Retina (tissue), 1 donor: ENCODE results near the gene SHC2.
A peak's percentile ranks its signal among the peaks of the same experiment; 100 is the strongest.
"Not testable (repeated sequence)": the region's sequence is repeated elsewhere in the genome, so short reads cannot be mapped to it uniquely, and the experiment has no call there.

Experiments
- DNase-seq: peaks from one replicate; pipeline ENCODE4 v3.0.0-alpha.2; 2016

SHC2 gene

DNA sequence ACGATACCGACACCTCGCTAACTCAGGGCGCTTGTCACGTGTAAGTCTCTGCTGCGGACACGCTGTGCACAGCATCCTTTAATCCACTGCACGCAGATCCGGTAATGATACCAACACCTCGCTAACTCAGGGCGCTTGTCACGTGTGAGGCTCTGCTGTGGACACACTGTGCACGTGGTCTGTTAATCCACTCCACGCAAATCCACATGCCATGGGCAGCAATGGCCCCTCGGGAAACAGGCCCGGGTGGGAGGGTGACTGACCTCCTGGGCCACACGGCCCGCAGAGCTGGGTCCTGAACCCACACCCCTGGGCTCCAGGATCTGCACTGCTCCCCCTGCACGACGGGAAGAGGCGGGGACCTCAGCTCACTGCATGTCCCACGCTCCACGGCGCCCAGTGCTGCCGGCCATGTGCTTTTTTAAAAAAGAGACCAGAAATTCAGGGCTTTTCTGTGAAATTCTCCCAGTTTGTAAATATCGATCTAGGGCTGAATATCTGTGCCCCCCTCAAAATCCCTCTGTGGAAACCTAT, 16.1 kb downstream of the SHC2 start:
- no peak for DNase-seq

DNA sequence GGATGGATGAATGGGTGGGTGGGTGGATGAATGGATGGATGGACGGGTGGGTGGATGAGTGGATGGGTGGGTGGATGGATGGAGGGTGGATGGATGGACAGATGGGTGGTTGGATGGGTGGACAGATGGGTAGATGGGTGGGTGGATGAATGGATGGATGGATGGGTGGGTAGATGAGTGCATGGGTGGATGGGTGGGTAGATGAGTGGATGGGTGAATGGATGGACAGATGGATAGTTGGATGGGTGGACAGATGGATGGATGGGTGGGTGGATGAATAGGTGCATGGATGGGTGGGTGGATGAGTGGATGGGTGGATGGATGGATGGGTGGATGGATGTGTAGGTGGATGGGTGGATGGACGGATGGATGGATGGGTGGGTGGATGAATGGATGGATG, 17.8 kb downstream of the SHC2 start:
- no peak for DNase-seq

DNA sequence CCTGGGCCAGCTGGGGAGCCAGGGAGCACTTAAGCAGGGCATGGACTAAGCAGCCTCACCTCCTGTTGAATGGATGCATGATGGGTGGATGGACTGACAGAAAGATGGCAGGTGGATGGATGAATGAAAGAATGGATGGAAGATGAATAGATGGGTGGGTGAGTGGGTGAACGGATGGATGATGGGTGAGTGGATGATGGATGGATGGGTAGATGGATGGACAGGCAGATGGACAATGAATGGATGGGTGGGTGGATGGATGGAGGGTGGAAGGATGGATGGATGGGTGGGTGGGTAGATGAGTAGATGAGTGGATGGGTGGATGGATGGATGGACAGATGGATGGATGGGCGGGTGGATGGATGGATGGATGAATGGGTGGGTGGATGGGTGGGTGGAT, 18.7 kb downstream of the SHC2 start:
- DNase-seq: no peak

DNA sequence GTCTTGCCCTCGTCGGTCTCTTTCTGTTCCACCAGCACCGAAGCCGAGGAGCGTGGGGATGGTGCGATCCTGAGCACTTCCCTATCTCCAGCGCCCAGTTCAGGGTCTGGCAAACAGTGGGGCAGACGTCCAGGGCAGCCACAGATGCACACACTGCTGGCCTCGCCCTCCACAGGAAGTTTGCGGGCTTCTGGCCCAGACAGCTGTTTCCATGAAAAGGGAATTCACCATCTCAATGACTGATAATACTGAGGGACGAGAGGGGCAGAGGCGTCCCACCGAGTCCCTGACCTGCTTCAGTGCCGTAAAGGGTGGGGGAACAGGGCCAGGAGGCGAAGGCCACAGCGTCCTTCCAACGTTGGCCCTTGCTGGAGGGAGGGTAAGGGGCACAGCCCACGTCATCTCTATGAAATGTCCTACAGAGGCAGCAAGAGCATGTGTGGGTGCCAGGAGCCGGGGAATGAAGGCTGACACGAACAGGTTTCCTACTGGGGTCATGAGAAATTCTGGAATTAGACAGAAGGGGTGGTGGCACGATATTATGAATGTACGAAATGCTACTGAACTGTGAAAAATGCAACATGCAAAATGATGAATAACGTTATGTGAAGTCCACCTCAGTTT, 19.5 kb downstream of the SHC2 start:
- no peak for DNase-seq

DNA sequence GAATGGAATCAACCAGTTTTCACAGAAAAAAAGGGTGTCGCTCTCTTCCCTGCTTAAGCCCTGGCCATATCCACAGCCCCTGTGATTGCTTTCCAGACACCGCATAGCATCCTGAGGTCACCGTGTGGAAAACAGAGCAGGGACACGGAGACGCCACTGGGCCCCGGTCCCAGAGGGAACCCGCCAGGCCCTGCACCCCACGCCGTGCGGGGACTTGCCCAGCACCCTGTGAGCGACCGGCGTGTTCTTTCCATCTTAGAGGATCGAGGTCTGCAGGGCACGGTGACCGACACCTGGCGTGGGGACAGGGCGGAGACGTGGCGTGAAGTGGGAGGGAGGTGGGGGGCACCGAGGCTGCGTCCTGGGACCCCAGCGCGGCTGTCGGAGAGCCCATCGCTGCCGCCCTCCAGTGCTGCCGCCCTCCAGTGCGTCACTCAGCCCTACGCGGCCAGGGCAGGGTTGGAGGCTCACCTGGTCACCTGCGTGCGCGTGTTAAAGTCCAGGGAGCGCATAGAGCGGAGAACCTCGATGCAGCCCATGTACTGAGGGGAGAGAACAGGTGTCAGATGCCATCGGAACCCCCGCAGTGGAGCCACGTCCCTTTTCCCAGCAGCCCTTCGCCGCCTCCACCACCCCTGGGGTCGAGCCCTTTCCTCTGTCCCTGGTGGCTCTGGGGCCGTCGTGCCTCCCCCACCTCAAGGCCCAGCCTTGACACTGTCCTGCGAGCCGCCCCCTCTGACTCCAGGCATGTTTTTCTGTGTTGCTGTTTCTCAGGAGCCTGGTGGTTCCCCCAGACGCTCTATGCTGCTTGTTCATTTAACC, 20.2 kb downstream of the SHC2 start:
- no peak for DNase-seq

DNA sequence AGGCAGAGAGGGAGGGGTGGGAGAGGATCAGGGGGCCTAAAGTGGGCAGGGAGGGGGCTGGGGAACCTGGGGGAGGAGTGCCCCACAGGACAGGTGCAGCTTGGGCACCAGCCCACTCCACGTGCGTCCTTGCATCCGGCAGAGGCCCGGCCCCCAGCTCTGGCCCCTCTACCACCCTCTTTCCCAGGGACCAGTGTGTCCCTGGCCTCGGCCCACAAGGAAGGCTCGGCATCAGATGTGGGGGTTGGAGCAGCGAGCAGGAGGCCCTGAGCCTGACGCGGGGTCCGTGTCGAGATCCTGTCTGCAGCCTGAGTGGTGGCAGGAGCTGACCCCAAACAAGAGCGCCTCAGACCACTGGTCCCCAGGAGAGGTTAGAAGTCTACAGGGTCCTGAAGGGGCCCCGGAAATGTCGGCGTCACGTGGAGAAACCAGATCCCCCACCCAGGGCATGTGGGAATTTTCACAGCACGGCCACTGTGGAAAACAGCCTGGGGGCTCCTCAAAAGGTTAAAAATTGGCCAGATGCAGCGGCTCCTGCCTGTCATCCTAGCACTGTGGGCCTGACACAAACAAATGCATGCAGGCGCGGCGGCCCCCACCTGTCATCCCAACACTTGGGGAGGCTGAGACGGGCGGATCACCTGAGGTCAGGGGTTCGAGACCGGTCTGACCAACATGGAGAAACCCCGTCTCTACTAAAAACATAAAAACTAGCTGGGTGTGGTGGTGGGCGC, 21.5 kb downstream of the SHC2 start:
- no peak for DNase-seq

DNA sequence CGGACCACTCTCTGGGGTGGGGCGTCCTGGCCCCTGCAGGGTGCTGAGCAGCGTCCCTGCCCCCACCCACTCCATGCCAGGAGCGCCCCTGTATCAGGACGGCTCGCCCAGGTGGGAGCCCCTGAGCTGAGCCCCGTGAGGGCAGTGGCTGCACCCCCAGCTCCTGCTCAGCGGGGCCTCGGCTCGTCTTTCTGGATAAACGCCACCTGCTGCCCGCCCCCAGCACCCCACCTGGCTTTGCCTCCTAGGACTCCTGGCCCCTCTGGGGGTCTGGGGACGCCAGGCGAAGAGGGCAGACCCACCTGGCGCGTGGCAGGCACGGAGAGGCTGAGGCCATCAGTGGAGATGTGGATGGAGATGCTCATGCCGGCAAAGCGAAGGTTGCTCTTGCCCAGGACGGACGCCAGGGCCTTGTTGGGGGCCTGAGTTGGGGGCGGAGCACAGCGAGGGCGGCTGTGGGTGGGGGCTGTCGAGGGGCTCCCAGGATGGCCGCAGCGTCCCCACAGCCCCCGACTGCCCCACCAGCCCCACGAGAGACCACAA, 22.3 kb downstream of the SHC2 start:
- DNase-seq: no peak

DNA sequence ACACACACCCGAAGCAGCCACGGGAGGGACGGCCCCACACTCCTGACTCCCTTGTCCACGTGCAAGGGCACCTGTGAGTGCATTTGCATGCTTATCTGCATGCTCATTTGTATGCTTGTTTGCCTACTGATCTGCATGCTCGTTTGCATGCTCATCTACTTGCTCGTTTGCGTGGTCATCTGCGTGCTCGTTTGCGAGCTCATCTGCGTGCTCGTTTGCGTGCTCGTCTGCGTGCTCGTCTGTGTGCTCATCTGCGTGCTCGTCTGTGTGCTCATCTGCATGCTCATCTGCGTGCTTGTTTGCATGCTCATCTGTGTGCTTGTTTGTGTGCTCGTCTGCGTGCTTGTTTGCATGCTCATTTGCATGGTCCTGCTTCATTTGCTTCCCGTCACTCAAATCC, 23.8 kb downstream of the SHC2 start:
- DNase-seq: no peak

DNA sequence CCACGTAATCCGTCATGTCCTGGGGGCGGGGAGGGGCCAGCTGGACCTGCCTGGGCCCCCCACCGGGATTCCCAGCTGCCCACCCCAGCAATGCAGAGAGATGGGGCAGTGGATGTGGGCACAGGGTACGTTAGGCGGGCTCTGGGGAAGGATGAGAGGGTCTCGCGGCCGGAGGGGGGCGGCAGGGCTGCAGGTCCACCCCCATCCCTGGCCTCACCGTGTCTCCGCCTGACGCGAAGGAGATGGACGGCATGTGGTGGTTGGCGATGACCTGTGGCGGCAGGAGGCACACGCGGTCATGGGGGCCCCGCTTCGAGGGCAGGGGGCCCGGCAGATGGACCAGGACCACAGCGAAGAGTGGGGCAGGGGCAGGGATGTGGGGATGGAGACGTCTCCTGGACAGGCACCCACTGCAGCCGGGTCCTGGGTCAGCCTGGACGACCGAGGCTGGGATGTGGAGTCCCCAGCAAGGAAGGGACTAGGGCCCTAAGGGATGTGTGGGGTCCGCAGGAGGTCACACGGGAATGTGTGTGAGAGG, 24.4 kb downstream of the SHC2 start:
- no peak for DNase-seq

DNA sequence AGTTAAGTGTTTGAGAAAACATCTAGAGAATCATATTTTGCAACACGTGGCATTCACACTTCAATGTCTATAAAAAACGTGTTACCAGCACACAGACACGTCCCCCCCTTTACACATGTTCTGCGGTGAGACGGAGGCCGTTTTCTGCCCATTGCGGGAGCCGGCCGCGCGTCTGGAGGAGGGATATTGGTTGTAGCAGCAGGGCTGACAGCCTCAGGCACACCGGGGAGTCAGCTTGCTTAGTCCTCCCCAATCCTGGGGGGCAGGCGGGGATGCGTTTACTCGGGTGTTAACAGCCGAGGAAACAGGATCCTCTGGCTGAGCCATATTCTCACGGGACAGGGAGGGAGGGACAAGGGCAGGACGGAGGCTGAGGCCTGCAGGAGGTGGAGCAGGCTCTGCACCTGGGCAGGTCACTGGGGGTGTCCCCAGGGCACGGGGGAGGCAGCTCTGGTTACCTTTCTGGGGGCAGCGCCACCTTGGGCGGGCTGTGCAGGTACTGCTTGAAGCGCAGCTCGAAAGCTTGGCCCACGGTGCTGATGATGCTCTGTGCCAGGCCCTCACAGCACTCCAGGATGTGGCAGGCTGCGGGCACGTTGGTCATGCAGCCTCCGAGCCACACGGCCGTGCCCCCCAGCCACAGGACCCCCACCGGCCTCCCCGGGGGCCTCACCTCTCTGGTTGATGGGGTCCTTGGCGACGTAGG, 25.0 kb downstream of the SHC2 start:
- peak; percentile 41 for DNase-seq

DNA sequence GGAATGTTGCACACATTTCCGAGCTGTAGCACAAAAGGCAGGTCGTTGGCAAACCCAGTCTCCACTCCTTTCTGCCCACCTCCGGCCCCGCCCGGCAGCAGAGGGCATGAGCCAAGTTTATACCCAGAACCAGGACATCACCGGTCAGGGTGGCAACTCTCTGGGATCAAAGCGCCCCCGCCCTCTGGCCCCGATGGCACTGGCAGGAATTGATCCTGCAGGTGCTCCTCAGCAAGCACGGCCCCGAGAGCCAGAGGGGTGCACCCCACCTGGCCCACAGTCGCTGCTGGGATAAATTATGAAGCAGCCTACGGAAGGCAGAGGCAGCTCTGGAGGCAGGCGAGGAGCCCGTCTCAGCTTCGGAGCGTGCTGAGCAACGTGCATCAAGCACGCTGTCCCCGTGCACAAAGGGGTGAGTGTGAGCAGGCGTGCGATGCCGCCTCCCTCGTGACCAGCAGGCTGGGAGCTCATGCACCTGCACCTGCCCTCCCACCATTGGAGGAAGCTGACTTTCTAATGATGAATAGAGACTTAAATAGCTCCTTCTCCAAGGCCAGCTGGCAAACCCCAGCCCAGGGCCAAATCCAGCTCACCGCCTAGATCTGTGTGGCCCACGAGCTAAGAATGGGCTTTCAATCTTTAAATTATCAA, 25.7 kb downstream of the SHC2 start:
- peak; percentile 39 for DNase-seq

DNA sequence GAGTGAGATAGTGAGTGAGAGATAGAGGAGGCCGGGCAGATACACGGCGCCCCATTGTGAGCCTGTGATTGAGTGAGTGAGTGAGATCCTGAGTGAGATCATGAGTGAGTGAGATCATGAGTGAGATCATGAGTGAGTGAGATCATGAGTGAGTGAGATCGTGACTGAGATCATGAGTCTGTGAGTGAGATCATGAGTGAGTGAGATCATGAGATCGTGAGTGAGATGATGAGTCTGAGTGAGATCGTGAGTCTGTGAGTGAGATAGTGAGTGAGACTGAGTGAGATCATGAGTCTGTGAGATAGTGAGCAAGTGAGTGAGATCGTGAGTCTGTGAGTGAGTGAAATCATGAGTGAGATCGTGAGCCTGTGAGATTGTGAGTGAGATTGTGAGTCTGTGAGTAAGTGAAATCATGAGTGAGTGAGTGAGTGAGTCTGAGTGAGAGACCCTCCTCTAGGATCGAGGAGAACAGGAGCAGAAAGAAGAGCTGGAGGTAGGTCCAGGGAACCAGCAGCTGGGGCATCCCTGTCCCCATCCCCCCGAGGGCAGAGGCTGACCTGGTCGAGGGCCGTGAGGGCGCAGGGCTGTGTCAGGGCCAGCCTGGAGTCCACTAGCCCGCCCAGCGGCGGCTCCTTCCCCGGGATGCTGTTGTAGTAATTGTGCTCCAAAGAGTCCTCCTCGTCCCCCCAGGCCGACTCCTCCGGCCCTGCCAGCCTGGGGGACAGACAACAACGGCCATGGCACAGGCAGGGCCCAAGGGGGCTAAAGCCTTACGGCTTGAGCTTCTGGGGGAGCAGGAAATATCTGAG, 26.5 kb downstream of the SHC2 start:
- DNase-seq: no peak

DNA sequence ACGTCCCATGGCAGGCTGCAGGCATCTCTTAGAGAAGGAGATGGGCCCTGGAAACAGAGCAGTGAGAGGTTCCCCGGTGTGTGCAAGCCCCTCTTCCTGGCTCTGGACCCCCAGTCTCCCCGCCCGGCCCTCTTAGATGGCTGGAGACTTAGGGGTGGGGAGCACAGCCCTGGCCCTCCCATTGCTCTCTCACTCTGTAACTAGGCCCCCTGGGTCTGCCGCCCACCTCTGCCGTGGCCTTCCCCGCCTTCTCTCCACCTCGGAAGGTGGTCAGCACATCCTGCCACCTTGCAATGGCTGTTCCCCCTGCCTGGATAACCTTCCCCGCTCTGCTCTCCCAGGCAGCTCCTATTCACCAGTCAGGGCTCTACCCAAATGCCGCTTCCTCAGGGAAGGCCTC, 30.1 kb downstream of the SHC2 start:
- no peak for DNase-seq

DNA sequence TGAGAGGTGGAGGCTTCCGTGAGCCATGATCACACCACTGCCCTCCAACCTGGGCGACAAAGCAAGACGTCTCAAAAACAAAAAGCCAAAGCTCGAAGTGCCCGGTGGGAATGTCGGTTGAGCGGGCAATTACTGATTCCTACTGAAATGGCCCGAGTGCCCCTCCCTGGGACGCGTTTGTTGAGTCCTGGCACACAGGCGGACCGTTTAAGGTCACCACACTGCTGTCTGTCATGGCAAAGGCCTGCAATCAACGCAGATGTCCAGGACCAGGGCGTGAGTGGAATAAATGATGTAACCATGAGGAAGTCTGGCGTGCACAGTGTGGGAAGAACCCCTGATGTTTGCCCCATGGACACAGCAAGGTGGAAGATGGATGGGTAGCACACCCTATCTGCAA, 32.7 kb downstream of the SHC2 start:
- DNase-seq: peak; percentile 44

DNA sequence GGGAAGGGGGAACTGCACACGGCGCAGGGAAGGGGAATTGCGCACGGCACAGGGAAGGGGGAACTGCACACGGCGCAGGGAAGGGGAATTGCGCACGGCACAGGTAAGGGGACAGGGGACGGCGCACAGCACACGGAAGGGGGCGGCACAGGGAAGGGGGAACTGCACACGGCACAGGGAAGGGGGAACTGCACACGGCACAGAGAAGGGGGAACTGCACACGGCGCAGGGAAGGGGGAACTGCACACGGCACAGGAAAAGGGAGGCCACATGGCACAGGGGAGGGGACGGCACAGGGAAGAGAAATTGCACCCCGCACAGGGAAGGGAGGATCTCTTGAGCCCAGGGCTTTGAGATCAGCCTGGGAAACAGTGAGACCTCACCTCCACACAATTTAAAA, 33.2 kb downstream of the SHC2 start:
- not testable (repeated sequence) for DNase-seq

DNA sequence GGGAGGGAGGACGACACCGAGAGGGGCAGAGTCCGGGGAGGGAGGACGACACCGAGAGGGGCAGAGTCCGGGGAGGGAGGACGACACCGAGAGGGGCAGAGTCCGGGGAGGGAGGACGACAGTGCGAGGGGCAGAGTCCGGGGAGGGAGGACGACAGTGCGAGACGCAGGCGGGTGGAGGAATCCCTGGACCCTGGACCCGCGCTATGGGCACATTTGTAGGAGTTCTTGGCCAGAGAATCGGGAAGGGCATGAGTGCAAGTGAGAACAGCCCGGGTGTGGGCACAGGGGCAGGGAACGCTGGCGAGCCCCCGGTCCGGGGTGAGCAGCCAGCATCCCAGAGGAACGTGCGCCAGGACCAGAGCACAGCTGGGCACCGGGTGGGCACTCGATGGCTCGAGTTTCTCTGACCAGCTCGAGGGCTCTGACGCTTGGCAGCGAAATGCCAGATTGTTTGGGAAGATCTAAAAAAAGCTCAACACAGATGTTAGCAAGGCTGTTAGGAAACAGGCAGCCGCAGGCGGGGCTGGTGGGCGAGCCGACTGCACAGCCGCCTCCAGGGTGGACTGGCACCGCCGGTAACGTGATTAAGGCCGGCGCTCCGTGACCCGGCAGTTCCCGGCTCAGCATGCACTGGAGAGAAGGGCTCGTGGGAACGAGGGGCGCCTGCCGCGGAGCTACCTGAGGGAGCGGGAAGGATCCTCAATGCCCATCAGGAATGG, 33.9 kb downstream of the SHC2 start:
- peak; percentile 44 for DNase-seq

DNA sequence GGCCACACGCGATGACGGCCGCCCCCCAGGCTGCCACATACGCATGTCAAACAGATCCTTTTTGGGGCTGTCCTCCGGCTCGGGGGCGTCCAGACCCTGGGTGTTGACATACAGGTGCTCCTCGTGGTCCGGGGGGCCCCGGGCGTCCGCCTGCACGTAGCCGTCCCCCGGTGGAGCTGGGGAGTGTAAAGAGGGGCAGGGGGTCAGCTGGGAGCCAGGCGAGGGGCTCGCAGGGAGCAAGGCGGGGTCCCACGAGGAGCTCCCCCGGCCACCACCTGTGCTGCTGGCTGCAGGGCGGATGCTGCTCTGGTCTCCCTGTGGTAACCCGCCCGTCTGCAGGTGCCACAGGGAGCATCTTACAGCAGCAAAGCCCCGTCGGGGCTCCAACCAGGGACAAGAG, 35.8 kb downstream of the SHC2 start:
- DNase-seq: no peak

DNA sequence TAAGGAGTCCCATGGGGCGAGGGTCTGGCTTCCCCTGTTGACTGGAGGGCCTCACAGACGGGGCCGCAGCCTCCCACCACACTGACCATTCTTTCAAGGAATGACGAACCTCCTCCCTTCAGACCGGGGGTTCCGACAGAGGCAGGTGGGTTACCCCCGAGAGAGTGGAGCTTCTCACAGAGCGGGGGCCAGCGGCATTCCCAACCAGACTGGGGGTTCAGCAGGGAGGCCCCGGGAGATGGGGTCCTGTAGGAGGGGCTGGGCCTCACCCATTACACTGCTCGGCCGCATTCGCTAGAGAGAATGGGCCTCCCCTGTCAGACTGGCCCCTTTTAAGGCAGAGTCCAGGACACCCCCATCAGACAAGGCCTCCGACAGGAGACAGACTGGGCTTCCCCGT, 36.3 kb downstream of the SHC2 start:
- no peak for DNase-seq

DNA sequence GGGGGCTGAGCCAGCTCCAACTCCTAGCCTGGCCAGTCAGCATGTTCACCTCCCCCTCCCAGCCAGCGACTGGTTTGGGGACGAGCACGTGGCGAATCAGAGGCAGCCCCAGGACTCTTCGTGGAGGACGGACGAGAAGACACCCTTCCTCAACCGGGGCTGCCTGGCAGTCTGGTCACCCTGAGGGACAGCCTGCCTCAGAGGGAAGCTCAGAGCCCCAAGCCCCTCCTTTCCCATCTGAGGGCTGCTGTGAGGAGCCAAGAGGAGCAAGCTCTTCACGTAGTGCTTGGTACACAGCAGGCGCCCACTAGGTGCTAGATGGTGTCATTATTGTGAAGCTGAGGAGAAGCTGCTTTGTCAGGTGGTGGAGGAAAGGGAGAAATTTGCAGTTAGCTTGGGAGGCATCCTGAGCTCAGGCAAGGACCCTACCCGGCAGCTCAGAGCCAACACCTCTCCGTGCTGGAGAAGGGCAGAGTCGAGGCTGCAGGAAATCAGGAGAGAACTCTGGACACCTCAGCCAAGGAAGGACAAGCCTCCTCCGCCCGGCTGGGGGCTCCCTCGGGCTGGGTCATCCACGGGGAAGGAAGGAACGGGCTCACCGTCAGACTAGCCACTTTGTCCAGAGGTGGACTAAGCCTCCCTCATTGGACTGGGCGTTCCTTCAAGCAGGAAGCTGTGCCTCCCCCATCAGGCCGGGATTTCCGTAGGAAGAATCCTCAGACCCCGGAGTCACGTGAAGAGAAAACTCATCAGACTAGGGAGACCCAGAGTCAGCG, 37.0 kb downstream of the SHC2 start:
- no peak for DNase-seq

DNA sequence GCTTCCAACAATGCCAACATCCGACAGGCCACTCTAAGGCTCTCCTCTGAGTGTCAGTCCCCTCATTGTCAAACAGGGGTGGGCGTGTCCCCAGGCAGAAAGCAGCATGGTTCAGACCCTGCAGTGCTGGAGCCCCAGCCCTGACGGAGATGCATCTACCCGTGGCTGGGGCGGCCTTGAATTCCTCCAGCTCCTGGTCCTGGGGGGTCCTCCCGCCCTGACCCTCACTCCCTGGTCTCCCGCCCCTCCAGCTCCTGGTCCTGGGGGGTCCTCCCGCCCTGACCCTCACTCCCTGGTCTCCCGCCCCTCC, 38.0 kb downstream of the SHC2 start:
- DNase-seq: not testable (repeated sequence)
